WTC11 (cell line): ENCODE measurements around the gene RFX6. TPM values are rescaled to one million over a fixed set of nuclear protein-coding genes. Genes with fewer than 3 reads are reported as not detected.

Experiments
- ATAC-seq: fragments of 200-7000 bp; cut with Tn5 transposase; 2 replicates; pipeline ENCODE4 v1.10.0; 2021; ENCODE audit warnings: mild to moderate bottlenecking, moderate library complexity
- CTCF ChIA-PET: fragments of 300-600 bp; sonication (Branson Sonifier 250); formaldehyde crosslinking; loops from one replicate; lab custom pipeline; 2021; ENCODE audit warnings: antibody characterized with exemption; lab: Charles Lee
- POLR2A ChIA-PET: fragments of 350-600 bp; sonication (Branson Sonifier 250); formaldehyde crosslinking; loops from one replicate; lab custom pipeline; 2021; ENCODE audit warnings: antibody characterized with exemption; lab: Charles Lee
- DNase-seq: peaks from one replicate; pipeline ENCODE4 v3.0.0; 2021; ENCODE audit warnings: low spot score
- H3K27ac Mint-ChIP-seq: 2 replicates; pipeline ENCODE4 v1.8.0; 2021; ENCODE audit warnings: mixed read lengths
- H3K27me3 Mint-ChIP-seq: 2 replicates; pipeline ENCODE4 v1.8.0; 2021; ENCODE audit warnings: low read depth, mild to moderate bottlenecking, moderate library complexity, mixed read lengths
- H3K36me3 Mint-ChIP-seq: 2 replicates; pipeline ENCODE4 v1.8.0; 2021; ENCODE audit warnings: mixed read lengths
- H3K4me1 Mint-ChIP-seq: 2 replicates; pipeline ENCODE4 v1.8.0; 2022; ENCODE audit warnings: mixed read lengths
- H3K4me3 Mint-ChIP-seq: 2 replicates; pipeline ENCODE4 v1.8.0; 2021; ENCODE audit warnings: mild to moderate bottlenecking, moderate library complexity, mixed read lengths
- H3K9me3 Mint-ChIP-seq: 2 replicates; pipeline ENCODE4 v1.8.0; 2021; ENCODE audit warnings: mixed read lengths
- ATF1 ChIP-seq: sonication (generic); formaldehyde crosslinking; IDR thresholded peaks from 2 replicates; pipeline ENCODE4 v1.8.1; 2023; ENCODE audit warnings: mild to moderate bottlenecking, moderate library complexity, missing genetic modification reagents
- ELF4 ChIP-seq: sonication (generic); formaldehyde crosslinking; IDR thresholded peaks from 2 replicates; pipeline ENCODE4 v1.8.1; 2022; ENCODE audit warnings: low read depth, mild to moderate bottlenecking, moderate library complexity, missing genetic modification reagents
- GTF2I ChIP-seq: fragments of 250-450 bp; sonication (Bioruptor Pico); conservative IDR thresholded peaks from 2 replicates; pipeline ENCODE4 v1.4.0; 2021; ENCODE audit warnings: mild to moderate bottlenecking
- JUN ChIP-seq: sonication (generic); formaldehyde crosslinking; IDR thresholded peaks from 2 replicates; pipeline ENCODE4 v1.8.0; 2023; ENCODE audit warnings: mild to moderate bottlenecking, missing genetic modification reagents
- MYBL2 ChIP-seq: sonication (generic); formaldehyde crosslinking; IDR thresholded peaks from 2 replicates; pipeline ENCODE4 v1.8.1; 2023; ENCODE audit warnings: mild to moderate bottlenecking, moderate library complexity, missing genetic modification reagents
- ZNF121 ChIP-seq: sonication (generic); formaldehyde crosslinking; IDR thresholded peaks from 2 replicates; pipeline ENCODE4 v1.8.0; 2023; ENCODE audit warnings: missing genetic modification reagents
- ZNF263 ChIP-seq: sonication (generic); formaldehyde crosslinking; IDR thresholded peaks from 2 replicates; pipeline ENCODE4 v1.8.1; 2022; ENCODE audit warnings: low read depth, mild to moderate bottlenecking, moderate library complexity, missing genetic modification reagents
- ZNF416 ChIP-seq: fragments of 250-450 bp; sonication (Bioruptor Pico); IDR thresholded peaks from 2 replicates; pipeline ENCODE4 v1.9.0; 2021; ENCODE audit warnings: mild to moderate bottlenecking, inconsistent platforms
- total RNA-seq: library from RNA; stranded (reverse); gene quantifications from 3 replicates; pipeline ENCODE4 v1.2.3, GENCODE V29; 2021
- TF ChIP-seq, protein P1 (sequence below): sonication (generic); formaldehyde crosslinking; IDR thresholded peaks from 2 replicates; pipeline ENCODE4 v1.8.1; 2023; ENCODE audit warnings: mild to moderate bottlenecking, missing genetic modification reagents
- TF ChIP-seq, protein P2 (sequence below): fragments of 250-450 bp; sonication (Bioruptor Pico); conservative IDR thresholded peaks from 2 replicates; pipeline ENCODE4 v1.9.0; 2021; ENCODE audit warnings: mild to moderate bottlenecking
- TF ChIP-seq, protein P3 (sequence below): fragments of 250-450 bp; sonication (Bioruptor Pico); IDR thresholded peaks from 2 replicates; pipeline ENCODE4 v1.9.0; 2021; ENCODE audit warnings: mild to moderate bottlenecking
- TF ChIP-seq, protein P4 (sequence below): fragments of 250-450 bp; sonication (Bioruptor Pico); IDR thresholded peaks from 2 replicates; pipeline ENCODE4 v1.9.0; 2021; ENCODE audit warnings: mild to moderate bottlenecking, borderline replicate concordance
- TF ChIP-seq, protein P5 (sequence below): sonication (generic); formaldehyde crosslinking; IDR thresholded peaks from 2 replicates; pipeline ENCODE4 v1.8.1; 2022; ENCODE audit warnings: mild to moderate bottlenecking, moderate library complexity, missing genetic modification reagents
- TF ChIP-seq, protein P6 (sequence below): sonication (generic); formaldehyde crosslinking; IDR thresholded peaks from 2 replicates; pipeline ENCODE4 v1.8.1; 2022; ENCODE audit warnings: low read depth, missing genetic modification reagents, borderline replicate concordance
- TF ChIP-seq, protein P7 (sequence below): sonication (generic); formaldehyde crosslinking; IDR thresholded peaks from 2 replicates; pipeline ENCODE4 v1.8.0; 2022; ENCODE audit warnings: mild to moderate bottlenecking, missing genetic modification reagents

The RFX6 gene
- total RNA-seq, 1 experiment from 2014 or later, result not detected

DNA sequence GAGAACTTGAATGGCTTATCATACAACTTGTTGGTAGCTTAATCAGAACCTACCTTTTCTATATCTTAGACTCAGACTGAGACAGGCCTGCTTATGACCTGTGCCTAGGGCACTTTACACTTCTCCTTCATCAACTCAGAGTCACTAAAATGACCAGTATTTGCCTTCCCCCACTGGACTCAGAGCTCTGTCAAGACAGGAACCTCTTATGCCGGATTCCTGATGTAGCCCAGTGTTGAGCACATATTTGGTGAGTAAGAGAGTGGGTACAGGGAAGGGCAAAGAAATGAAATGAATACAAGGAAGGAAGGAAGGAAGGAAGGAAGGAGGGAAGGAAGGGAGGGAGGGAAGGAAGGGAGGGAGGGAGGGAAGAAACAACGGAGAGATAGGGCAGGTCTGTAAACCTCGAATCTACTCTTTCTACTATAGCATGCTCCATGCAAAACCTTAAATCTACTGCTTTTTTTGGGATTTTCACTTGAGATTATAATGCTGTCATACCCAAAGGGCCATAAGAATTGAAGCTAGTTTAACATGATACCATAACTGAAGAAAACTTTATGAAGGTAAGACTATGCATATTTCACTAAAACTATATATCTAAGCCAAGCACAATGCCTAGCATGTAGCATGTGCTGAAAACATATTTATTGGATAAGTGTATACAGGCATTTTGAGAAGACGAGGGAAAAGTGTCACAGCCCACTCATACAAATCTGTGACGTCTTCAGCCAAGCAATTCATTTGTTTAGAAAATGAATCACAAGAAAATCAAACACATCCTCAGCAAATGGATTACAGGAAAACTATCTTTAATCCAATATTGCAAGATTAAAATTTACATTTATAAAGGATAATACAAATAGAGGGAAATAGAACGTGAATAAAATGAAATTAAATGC is 89.9 kb downstream of the RFX6 start:
- CTCF ChIA-PET, result interaction anchor here (1.1 to 1.3 kb wide), 2 partner anchors 86 to 301 kb away, joined by 3 to 4 read pairs; no protein-coding TSS in a partner anchor
- TF ChIP-seq JUN (CRISPR knock-in tag) (no peak), ATF1 (CRISPR knock-in tag) (no peak), ZNF263 (no peak), MYBL2 (no peak), ZNF121 (CRISPR knock-in tag) (no peak), GTF2I (CRISPR knock-in tag) (no peak), ELF4 (CRISPR knock-in tag) (no peak), ZNF416 (no peak)
- TF ChIP-seq, protein P1, sequence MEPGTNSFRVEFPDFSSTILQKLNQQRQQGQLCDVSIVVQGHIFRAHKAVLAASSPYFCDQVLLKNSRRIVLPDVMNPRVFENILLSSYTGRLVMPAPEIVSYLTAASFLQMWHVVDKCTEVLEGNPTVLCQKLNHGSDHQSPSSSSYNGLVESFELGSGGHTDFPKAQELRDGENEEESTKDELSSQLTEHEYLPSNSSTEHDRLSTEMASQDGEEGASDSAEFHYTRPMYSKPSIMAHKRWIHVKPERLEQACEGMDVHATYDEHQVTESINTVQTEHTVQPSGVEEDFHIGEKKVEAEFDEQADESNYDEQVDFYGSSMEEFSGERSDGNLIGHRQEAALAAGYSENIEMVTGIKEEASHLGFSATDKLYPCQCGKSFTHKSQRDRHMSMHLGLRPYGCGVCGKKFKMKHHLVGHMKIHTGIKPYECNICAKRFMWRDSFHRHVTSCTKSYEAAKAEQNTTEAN (CRISPR knock-in tag), result no peak
- TF ChIP-seq, protein P2, sequence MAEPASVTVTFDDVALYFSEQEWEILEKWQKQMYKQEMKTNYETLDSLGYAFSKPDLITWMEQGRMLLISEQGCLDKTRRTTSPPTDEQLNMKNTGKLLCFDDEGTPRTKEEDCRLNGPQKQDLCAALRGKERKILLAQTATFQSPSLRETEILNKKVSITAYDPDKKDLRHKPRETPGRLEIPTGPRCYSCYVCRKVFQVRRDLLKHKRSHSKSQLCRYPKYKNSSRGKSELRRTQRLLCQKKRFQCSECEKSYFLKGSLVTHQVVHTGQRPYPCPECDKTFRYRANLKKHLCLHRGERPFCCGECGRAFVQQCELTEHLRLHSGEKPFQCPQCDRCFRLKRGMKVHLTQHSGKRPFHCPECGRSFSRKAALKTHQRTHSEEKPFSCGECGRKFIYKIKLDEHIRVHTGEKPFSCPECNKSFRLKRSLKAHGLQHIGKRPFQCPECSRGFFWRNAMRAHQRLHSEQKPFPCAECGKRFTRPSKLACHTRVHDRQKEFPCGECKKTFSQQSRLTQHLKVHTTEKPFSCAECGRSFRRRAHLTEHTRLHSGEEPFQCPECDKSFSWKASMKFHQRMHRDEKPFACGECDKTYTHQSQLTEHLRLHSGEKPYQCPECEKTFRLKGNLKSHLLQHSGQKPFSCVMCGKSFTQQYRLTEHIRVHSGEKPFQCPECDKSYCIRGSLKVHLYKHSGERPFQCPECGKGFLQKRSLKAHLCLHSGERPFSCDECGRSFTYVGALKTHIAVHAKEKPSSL (CRISPR knock-in tag), result no peak
- TF ChIP-seq, protein P3, sequence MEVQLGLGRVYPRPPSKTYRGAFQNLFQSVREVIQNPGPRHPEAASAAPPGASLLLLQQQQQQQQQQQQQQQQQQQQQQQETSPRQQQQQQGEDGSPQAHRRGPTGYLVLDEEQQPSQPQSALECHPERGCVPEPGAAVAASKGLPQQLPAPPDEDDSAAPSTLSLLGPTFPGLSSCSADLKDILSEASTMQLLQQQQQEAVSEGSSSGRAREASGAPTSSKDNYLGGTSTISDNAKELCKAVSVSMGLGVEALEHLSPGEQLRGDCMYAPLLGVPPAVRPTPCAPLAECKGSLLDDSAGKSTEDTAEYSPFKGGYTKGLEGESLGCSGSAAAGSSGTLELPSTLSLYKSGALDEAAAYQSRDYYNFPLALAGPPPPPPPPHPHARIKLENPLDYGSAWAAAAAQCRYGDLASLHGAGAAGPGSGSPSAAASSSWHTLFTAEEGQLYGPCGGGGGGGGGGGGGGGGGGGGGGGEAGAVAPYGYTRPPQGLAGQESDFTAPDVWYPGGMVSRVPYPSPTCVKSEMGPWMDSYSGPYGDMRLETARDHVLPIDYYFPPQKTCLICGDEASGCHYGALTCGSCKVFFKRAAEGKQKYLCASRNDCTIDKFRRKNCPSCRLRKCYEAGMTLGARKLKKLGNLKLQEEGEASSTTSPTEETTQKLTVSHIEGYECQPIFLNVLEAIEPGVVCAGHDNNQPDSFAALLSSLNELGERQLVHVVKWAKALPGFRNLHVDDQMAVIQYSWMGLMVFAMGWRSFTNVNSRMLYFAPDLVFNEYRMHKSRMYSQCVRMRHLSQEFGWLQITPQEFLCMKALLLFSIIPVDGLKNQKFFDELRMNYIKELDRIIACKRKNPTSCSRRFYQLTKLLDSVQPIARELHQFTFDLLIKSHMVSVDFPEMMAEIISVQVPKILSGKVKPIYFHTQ (CRISPR knock-in tag), result no peak
- TF ChIP-seq, protein P4, sequence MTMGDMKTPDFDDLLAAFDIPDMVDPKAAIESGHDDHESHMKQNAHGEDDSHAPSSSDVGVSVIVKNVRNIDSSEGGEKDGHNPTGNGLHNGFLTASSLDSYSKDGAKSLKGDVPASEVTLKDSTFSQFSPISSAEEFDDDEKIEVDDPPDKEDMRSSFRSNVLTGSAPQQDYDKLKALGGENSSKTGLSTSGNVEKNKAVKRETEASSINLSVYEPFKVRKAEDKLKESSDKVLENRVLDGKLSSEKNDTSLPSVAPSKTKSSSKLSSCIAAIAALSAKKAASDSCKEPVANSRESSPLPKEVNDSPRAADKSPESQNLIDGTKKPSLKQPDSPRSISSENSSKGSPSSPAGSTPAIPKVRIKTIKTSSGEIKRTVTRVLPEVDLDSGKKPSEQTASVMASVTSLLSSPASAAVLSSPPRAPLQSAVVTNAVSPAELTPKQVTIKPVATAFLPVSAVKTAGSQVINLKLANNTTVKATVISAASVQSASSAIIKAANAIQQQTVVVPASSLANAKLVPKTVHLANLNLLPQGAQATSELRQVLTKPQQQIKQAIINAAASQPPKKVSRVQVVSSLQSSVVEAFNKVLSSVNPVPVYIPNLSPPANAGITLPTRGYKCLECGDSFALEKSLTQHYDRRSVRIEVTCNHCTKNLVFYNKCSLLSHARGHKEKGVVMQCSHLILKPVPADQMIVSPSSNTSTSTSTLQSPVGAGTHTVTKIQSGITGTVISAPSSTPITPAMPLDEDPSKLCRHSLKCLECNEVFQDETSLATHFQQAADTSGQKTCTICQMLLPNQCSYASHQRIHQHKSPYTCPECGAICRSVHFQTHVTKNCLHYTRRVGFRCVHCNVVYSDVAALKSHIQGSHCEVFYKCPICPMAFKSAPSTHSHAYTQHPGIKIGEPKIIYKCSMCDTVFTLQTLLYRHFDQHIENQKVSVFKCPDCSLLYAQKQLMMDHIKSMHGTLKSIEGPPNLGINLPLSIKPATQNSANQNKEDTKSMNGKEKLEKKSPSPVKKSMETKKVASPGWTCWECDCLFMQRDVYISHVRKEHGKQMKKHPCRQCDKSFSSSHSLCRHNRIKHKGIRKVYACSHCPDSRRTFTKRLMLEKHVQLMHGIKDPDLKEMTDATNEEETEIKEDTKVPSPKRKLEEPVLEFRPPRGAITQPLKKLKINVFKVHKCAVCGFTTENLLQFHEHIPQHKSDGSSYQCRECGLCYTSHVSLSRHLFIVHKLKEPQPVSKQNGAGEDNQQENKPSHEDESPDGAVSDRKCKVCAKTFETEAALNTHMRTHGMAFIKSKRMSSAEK (CRISPR knock-in tag), result no peak
- TF ChIP-seq, protein P5, sequence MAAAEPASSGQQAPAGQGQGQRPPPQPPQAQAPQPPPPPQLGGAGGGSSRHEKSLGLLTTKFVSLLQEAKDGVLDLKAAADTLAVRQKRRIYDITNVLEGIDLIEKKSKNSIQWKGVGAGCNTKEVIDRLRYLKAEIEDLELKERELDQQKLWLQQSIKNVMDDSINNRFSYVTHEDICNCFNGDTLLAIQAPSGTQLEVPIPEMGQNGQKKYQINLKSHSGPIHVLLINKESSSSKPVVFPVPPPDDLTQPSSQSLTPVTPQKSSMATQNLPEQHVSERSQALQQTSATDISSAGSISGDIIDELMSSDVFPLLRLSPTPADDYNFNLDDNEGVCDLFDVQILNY, result no peak
- TF ChIP-seq, protein P6, sequence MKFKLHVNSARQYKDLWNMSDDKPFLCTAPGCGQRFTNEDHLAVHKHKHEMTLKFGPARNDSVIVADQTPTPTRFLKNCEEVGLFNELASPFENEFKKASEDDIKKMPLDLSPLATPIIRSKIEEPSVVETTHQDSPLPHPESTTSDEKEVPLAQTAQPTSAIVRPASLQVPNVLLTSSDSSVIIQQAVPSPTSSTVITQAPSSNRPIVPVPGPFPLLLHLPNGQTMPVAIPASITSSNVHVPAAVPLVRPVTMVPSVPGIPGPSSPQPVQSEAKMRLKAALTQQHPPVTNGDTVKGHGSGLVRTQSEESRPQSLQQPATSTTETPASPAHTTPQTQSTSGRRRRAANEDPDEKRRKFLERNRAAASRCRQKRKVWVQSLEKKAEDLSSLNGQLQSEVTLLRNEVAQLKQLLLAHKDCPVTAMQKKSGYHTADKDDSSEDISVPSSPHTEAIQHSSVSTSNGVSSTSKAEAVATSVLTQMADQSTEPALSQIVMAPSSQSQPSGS, result no peak
- TF ChIP-seq, protein P7, sequence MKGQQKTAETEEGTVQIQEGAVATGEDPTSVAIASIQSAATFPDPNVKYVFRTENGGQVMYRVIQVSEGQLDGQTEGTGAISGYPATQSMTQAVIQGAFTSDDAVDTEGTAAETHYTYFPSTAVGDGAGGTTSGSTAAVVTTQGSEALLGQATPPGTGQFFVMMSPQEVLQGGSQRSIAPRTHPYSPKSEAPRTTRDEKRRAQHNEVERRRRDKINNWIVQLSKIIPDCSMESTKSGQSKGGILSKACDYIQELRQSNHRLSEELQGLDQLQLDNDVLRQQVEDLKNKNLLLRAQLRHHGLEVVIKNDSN, result no peak
- no peak for ATAC-seq
- POLR2A ChIA-PET, result no interaction called here
- H3K27ac Mint-ChIP-seq, result no peak overlapping the region
- peaks cover 3% of the 10 kb centered on the region; the same call in 1 of the 2 replicates for H3K27me3 Mint-ChIP-seq
- no peak for DNase-seq
- H3K36me3 Mint-ChIP-seq, result no peaks in the 10 kb centered on the region
- no peak overlapping the region for H3K4me3 Mint-ChIP-seq
- no peaks in the 10 kb centered on the region for H3K9me3 Mint-ChIP-seq
- H3K4me1 Mint-ChIP-seq, result no peaks in the 10 kb centered on the region
